ENCODE measurements around the gene C1orf226. TPM values are rescaled to one million over a fixed set of nuclear protein-coding genes. Genes with fewer than 3 reads are reported as not detected.

The C1orf226 gene
- total RNA-seq, 1 donor from 2014 or later: 12.6 TPM

DNA sequence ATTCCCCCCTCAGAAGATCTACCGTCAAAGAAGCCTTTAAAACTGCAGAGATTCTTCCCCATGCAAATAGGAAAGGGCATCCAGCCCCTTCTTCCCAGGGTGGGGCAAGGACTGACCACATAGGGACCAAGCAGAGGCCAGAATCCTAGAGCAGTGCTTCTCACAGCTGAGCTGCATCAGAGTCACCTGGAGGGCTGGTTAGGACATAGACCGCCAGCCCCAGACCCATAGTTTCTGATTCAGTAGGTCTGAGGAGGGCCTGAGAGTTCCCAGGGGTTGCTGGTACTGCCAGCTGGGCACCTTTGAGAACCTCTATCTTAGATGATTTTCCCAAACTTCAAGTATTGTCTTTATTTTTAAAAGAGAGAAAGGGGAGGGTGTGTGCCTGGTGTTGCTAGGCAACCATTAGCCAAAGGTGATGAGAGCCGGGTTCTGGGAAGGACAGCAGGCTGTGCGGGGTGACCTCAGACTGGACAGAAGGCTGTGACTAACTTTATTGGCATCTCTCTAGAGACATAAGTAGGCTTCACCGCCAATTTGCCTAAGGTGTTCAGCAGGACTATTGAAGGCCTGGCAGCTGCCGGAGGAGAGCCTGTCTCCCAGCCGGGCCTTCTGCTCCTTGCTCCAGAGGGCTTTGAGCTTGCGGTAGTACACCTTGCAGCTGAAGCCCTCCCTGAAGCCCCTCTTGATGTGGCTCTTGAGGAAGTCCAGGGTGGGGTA is 7.8 kb upstream of the C1orf226 start:
- TF ChIP-seq, protein P1, sequence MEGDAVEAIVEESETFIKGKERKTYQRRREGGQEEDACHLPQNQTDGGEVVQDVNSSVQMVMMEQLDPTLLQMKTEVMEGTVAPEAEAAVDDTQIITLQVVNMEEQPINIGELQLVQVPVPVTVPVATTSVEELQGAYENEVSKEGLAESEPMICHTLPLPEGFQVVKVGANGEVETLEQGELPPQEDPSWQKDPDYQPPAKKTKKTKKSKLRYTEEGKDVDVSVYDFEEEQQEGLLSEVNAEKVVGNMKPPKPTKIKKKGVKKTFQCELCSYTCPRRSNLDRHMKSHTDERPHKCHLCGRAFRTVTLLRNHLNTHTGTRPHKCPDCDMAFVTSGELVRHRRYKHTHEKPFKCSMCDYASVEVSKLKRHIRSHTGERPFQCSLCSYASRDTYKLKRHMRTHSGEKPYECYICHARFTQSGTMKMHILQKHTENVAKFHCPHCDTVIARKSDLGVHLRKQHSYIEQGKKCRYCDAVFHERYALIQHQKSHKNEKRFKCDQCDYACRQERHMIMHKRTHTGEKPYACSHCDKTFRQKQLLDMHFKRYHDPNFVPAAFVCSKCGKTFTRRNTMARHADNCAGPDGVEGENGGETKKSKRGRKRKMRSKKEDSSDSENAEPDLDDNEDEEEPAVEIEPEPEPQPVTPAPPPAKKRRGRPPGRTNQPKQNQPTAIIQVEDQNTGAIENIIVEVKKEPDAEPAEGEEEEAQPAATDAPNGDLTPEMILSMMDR (conservative IDR thresholded peaks at IDR 0.05): no peak
- no peaks in the 10 kb centered on the region for H3K36me3 Mint-ChIP-seq
- H3K27ac Mint-ChIP-seq: no peak overlapping the region

DNA sequence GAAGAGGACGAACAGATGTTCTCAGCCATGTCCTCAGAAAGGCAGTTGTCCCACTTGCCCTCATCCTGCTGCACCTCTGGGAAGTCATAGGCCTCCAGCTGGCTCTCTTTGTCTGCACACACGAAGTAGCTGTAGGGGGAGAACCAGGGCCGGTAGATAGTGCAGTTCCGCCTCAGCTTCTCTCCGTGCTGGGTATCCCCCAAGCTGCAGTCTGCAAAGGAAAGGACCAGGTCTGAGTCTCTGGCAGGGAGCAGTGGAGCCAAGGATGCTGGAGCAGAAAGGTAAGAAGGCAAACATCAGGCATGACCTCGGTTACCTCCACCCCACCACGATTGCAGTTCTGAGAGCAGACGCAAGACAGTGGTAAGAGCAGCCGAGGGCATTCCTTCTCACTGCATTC is 7.1 kb upstream of the C1orf226 start:
- TF ChIP-seq, protein P1 (conservative IDR thresholded peaks at IDR 0.05): no peak
- Mint-ChIP-seq H3K36me3 (no peaks in the 10 kb centered on the region), H3K4me1 (ENCODE audit: unreplicated experiment) (peaks cover 6% of the 10 kb centered on the region), H3K4me3 (no peak overlapping the region), H3K27ac (no peak overlapping the region), H3K27me3 (no peaks in the 10 kb centered on the region), H3K9me3 (no peaks in the 10 kb centered on the region)
- DNase-seq (ENCODE audit: extremely low spot score, unreplicated experiment): no peak

More for the DNA sequence above, 7.8 kb upstream of the C1orf226 start:
- H3K4me1 Mint-ChIP-seq (ENCODE audit: unreplicated experiment): peaks cover 6% of the 10 kb centered on the region
- no peaks in the 10 kb centered on the region for H3K9me3 Mint-ChIP-seq
- no peak overlapping the region for H3K4me3 Mint-ChIP-seq
- H3K27me3 Mint-ChIP-seq: no peaks in the 10 kb centered on the region
- no peak for DNase-seq (ENCODE audit: extremely low spot score, unreplicated experiment)

DNA sequence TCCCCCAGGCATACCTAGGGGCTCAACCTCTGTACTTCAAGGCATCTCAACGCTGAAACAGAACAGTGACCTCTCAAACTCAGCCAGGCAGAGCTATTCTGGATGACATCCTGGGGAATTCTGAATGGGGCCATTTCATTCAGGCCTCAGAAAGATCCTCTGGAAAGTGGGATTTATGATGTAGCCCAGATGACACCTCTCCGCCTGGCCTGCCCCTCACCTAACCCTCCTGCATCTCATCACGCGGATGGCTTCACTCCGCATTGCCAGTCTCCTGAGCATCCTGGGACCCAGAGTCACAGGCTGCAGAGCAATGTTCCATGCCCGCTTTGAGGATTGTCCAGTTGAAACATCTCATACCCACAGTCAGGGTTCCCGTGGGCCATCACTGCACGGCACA is 6.1 kb upstream of the C1orf226 start:
- Mint-ChIP-seq H3K4me3 (no peak overlapping the region), H3K36me3 (no peaks in the 10 kb centered on the region), H3K4me1 (ENCODE audit: unreplicated experiment) (peaks cover 6% of the 10 kb centered on the region), H3K9me3 (no peaks in the 10 kb centered on the region), H3K27me3 (no peaks in the 10 kb centered on the region), H3K27ac (no peak overlapping the region)
- TF ChIP-seq, protein P1 (conservative IDR thresholded peaks at IDR 0.05): no peak
- DNase-seq (ENCODE audit: extremely low spot score, unreplicated experiment): no peak

DNA sequence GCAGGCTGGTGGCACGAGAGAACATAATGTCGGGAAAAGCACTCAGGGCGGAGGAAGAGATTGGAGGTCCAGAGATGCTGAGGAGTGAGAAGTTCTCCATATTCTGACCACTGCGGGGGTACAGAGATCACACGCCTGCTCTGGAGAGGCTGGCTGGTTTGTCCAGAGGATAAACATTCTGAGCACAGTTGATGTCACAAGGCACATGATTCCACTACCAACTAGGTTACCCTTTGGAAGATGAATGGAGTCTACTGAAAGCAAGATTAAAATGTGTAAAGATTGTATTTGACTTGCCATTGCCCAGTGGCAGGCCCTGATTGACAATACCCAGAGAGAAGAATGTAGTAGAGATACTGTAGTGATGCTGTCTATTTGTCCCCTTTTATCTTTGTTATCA is 4.8 kb upstream of the C1orf226 start, which contains the start of gene SPATA46:
Gene SPATA46, minus strand, starts transcription at position 164 of the 400 bp plus-strand sequence. Its CDS starts 64 bp downstream, at position 100.
- TF ChIP-seq, protein P1 (conservative IDR thresholded peaks at IDR 0.05): no peak
- H3K4me1 Mint-ChIP-seq (ENCODE audit: unreplicated experiment): peaks cover 6% of the 10 kb centered on the region
- peaks cover 4% of the 10 kb centered on the region for H3K36me3 Mint-ChIP-seq
- DNase-seq (ENCODE audit: extremely low spot score, unreplicated experiment): no peak
- peaks cover 5% of the 10 kb centered on the region for H3K9me3 Mint-ChIP-seq
- H3K27ac Mint-ChIP-seq: no peak within 1 kb of the TSS
- H3K27me3 Mint-ChIP-seq: no peaks in the 10 kb centered on the region
- H3K4me3 Mint-ChIP-seq: no peak within 1 kb of the TSS

DNA sequence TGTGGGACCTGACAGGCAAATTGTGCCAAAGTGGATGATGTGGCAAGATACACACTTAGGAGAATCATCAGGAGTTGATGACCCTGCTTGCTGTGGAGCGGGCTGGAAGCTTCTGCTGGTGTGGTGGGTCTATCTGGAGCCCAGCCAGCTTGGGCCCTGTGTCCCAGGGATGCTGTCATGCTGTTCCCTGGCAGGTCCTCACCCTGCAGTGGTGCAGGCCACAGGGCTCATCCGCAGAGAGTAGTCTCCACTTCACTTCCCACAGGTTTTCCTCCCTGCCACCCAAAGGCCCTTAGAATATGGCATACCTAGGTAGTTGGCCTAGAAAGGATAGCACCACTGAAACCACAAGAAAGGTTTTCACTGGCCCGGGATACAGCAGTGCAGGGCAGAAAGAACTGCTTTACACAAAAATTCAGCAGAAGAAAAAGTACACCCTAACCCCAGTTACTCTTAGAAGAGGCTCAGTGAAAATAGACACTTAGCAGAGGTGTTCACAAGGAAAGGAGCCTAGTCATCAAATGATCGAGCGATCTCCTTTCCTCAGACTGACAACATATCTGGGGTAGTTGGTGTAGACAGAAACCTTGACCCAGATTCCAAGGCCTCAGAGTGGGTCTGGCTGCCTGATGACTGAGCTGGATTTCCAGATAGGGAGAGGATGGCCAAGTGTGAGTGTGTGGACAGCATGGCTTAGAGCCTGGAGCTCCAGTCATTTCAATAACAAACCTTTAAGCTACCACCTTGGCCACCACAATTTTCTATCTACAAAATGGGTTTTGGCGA is 1.3 kb upstream of the C1orf226 start:
- Mint-ChIP-seq H3K9me3 (peaks cover 5% of the 10 kb centered on the region), H3K4me1 (ENCODE audit: unreplicated experiment) (peaks cover 21% of the 10 kb centered on the region), H3K36me3 (peaks cover 12% of the 10 kb centered on the region), H3K27me3 (no peaks in the 10 kb centered on the region), H3K4me3 (no peak overlapping the region), H3K27ac (no peak overlapping the region)
- DNase-seq (ENCODE audit: extremely low spot score, unreplicated experiment): no peak
- TF ChIP-seq, protein P1 (conservative IDR thresholded peaks at IDR 0.05): no peak

Data from type B pancreatic cell (in vitro differentiated cells).